ENCODE measurements around the gene ATP10A.

The ATP10A gene

GRCh38 chr15:25679492-25679891 is 183.6 kb downstream of the ATP10A start:
- DNase-seq (ENCODE audit: low spot score) = no peak

DNA sequence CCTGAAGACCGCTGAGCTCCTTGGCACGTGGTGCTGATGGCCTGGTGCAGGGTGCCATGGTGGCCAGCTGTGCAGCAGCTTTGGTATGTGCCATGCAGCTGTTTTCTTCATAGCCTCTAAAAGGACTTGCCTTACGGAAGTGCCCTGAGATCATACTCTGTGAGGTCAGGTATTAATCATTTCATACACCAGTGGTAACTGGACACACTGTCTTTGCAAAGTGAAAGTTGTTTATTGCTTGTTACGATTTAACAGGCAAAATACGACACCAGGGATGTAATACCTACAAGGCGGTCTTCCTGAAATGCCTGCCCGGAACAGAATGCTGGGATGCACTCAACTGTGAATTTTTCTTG is 184.6 kb downstream of the ATP10A start:
- no peak for DNase-seq (ENCODE audit: low spot score)

- no peak for DNase-seq (ENCODE audit: low spot score)
Measured at GRCh38 chr15:25677719-25678499, 185.2 kb downstream of the ATP10A start.

DNA sequence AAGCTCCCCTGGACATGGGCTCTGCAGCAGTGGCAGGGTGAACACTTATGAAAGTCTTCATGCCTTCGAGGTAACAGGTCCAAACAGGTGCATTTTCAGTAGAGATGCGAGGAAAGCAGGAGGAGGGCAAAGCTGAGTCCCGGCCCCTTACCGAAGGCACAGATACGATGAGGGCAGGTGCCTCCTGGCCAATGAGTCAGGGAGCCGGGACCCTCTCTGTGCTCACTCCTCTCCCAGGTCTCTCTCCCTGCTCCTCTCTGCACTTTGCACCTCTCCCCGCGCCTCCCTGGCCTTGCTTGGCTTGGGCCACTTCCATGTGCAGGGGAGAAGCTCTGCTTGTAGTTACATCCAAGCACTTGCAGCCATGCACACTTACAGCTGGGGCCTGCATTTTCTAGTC is 187.1 kb downstream of the ATP10A start:
- no peak for DNase-seq (ENCODE audit: low spot score)

GRCh38 chr15:25675396-25675795 is 187.7 kb downstream of the ATP10A start:
- no peak for DNase-seq (ENCODE audit: low spot score)

GRCh38 chr15:25674913-25675312 is 188.2 kb downstream of the ATP10A start:
- DNase-seq (ENCODE audit: low spot score) = no peak

DNA sequence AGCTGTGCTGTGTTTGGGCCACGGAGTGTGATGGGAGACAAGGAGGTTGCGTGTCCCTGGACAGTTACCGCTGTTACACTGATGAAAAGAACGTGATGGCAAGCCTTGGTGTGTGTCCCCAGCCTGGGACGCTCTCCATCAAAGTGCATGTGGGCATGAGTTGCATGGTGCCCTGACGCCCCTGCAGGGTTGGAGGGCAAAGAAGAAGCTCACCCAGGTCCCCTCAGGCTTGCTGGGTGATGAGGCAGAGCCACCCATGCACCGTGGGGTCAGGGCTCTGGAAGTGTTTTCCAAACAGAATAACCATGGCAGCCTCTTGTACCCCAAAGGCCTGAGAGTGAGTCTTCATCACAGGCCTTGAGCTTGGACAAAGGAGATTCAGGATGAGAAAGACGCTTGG is 189.2 kb downstream of the ATP10A start:
- no peak for DNase-seq (ENCODE audit: low spot score)

DNA sequence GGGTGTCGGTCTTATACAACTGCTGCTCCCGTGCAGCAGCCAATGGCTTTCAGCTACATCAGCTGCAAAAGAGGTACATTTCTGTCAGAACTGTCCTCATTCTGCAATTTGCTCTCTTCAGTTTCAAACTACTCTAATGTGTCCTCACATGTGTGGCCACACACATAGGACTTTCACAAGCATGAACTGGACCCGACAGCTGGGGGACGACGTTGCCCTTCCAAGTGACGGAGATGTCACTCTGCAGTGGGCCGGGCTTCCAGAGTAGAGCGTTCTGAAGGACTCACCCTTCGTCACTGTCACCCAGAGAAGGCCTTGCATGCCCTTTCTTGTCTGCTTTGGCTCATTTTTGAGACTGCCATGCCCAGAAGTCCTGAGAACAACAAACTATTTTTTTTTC is 189.8 kb downstream of the ATP10A start:
- DNase-seq (ENCODE audit: low spot score) = no peak

GRCh38 chr15:25671132-25671531 is 192.0 kb downstream of the ATP10A start:
- DNase-seq (ENCODE audit: low spot score) = no peak

DNA sequence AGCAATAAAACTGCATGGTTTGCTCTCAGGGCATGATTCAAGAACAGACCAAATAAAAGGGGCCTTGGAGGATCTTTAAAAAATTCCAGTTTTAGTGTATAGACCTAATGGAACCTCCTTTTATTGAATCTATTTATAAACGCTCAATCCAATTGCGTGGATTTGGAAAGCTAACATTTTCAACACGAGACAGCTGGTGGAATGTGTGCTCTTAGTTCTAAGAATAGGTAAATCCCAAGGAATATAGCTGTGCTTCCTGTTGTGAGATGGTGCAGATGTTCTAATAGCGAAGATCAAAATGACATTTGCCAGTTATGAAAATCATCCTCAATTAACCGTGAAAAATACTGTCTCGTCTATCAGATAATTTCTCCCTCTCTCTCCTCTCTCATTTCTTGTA is 192.5 kb downstream of the ATP10A start:
- DNase-seq (ENCODE audit: low spot score) = no peak

DNA sequence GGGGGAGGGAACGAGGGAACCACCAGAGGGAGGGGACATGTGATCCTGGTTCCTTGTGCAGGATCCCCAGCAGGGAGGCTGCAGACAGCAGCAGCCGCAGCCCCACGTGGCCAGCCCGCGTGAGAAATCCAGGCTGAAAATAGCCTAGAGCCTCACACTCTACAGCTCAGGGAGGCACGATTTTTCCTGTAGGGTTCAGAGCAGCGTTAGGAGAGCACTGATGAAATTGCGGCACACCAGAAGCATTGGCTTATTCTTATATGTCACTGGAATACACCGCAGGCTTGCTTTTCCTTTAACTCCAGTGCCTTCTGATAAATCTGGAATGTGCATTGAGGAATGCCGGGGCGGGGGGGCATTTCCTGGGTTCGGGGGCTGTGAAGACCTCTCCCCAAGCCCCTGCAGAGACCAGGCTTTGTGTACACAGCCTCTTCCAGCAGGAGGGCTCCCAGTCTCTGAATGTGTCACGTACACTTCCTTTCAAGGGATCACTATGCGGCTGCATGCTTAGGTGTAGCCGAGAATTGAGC is 193.0 kb downstream of the ATP10A start:
- peak; percentile 89 for DNase-seq (ENCODE audit: low spot score)

DNA sequence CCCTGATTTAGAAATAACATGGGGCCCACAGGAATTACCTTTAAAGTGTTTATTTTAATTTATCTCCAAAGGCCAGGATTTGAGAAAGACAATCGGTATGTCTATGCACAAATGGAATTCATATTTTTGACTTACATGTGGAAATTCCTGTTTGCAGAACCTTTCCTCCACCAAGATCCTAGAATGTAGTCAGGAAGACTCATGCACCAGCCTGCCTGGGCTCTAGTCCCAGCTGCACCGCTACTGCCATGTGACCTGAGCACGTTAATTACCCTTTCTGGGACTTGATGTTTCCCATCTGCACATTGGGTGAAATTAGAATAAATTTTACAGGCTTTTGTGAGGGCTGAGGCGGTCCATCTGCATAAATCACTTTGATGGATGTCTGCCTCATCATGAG is 194.2 kb downstream of the ATP10A start:
- DNase-seq (ENCODE audit: low spot score) = no peak

DNA sequence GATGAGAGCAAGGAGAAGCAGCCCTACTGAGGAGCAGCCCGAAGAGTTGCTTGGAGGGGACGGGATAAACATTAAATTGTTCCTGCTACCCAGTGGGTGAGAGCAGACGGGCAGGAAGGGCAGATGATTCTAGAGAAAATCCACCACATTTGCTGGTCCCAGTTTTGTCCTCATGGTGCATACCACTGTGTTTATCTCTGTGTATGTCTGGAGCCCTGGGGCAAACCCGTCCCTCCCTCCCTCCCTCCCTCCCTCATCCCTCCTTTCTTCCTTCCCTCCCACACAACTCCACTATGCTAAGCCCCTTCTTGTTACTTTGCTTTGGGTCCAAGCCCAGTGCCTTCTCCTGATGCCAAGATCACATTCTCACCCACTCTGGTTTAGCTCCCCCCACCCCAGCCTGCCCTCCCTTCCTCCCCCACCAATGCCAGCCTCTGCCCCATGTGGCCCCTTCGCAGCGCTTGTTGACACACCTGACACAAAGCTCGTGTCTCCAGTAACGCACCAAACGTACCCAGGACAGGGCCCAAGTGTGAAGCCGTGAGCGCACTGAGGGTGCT is 194.8 kb downstream of the ATP10A start:
- no peak for DNase-seq (ENCODE audit: low spot score)

GRCh38 chr15:25667829-25668228 is 195.3 kb downstream of the ATP10A start:
- DNase-seq (ENCODE audit: low spot score) = no peak

GRCh38 chr15:25665913-25666312 is 197.2 kb downstream of the ATP10A start:
- DNase-seq (ENCODE audit: low spot score) = no peak

DNA sequence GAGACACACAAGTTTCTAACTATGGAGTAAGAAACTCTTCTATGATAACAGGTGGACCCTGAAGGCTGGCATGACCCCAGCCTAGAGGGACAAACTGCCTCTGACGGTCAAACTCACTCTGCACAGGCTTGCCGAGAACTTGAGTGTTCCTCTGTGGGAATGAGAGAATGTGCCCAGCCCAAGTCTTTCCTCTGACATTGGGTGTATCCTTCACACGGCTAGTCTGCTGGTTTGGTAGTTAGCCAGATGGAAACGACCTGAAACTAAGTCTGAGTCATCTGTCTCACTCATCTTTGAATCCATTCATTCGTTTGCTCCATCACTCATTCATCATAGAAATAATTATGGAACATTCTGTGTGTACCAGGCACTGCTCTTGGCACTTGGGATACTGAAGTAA is 198.4 kb downstream of the ATP10A start:
- peak; percentile 44 for DNase-seq (ENCODE audit: low spot score)

DNA sequence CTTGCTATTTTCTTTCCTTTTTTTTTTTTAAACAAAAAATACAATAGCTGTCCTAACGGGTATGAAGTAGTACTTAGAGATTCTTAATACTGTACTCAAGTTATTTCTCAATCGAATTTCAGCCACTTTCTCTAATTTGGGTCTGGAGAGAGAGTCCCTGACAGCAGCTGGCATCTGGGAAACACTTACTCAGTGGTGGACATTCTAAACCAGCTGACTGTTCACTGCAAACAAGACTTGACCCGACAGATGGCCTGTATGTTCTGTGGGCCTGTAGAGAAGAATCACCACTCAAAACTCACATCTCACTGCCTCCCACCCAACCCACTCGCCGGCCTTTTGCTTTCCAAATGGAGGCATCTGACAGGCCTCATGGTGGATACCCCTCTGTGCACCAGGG is 199.6 kb downstream of the ATP10A start:
- DNase-seq (ENCODE audit: low spot score) = no peak

- DNase-seq (ENCODE audit: low spot score) = no peak
Measured at GRCh38 chr15:25661898-25662297, 201.2 kb downstream of the ATP10A start.

- DNase-seq (ENCODE audit: low spot score) = no peak
Measured at GRCh38 chr15:25659251-25659650, 203.9 kb downstream of the ATP10A start.

GRCh38 chr15:25658560-25658959 is 204.6 kb downstream of the ATP10A start:
- DNase-seq (ENCODE audit: low spot score) = no peak

- DNase-seq (ENCODE audit: low spot score) = no peak
Measured at GRCh38 chr15:25655207-25655948, 207.7 kb downstream of the ATP10A start.

GRCh38 chr15:25653371-25653770 is 209.8 kb downstream of the ATP10A start:
- no peak for DNase-seq (ENCODE audit: low spot score)

DNA sequence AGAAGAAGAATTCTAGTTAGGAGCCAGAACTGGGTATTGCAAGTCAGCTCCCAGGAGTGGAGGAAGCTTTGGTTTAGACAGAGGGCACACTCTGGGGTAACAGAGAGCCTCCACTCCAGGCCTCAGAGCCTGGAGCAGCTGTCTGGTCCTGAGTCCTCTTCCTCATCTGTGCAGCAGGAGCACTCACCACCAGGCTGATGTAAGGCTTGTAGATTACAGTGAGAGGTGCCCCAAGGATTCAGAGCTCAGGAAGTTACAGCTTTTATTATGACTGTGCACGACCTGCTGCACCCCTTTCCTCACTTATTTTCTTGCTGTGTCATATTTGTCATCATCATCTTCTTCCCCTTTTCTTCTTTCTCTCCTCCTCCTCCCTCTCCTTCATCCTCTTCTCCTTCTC is 210.4 kb downstream of the ATP10A start:
- DNase-seq (ENCODE audit: low spot score) = no peak

Measured in AG20443 (cell line).